Measurements from ENCODE around the gene ATOH8. TPM values are rescaled to one million over a fixed set of nuclear protein-coding genes. Genes with fewer than 3 reads are reported as not detected.

ATOH8 gene
- total and polyA plus RNA-seq, 10 of the 15 experiments (the other 5 are each of a cell fraction or from before 2014, with no cell fraction given), result 0.03 to 0.60 TPM; not detected in 8

DNA sequence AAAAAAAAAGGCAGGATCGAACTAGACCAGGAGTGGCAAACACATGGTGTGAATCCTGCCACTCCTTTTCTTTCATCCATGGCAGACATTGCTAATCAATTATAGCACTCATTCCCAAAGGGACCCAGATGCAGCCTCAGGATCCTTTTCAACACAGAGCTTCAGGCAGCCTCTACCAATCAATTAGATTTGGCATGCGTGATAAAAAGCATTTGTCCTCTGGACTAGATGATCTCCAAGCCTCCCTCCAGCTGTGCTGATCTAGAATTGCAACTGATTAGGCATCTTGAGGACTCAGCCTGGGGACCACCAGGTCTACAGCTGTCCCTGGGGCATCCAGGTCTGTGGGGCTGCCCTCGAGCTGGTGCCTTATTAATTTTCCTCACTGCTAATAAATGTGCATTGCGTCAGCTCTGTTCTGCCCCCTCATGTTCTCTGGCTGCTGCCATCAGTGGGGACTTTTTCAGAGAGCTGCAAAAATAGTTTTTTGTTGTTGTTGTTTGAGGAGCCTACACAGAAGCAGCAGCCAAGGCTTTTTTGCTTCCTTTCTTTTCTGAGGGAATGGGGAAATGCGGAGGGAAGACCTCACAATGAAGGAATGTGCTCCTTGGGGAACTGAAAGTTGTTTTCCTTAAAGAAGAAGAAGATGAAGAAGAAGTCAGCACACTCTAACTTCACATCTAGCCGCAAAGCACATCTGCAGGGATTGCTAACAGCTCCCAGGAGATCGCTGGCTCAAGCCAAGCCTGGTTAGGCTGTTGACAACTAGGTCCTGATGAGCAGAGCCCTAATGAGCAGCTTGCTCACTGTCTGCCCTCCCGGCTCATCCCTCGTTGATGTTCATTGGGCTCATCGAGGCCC, 8.8 kb upstream of the ATOH8 start (continued):
- TF ChIP-seq HSF1 (IDR thresholded peaks at IDR 0.05; ENCODE audit: low read depth, low read length), result no peak
- TF ChIP-seq BCL11A (IDR thresholded peaks at IDR 0.05; ENCODE audit: low read depth, low read length), result 0 out of 2 replicates have a peak, but pooled peaks have one; percentile 29
- no peak for TF ChIP-seq HDAC2 (IDR thresholded peaks at IDR 0.05)
- TF ChIP-seq ELK1 (IDR thresholded peaks at IDR 0.05; ENCODE audit: low read depth, low read length), result no peak
- TF ChIP-seq CBX5 (IDR thresholded peaks at IDR 0.05; ENCODE audit: low read depth), result no peak
- TF ChIP-seq ZNF622 (IDR thresholded peaks at IDR 0.05), result no peak
- no peak for TF ChIP-seq USF2 (IDR thresholded peaks at IDR 0.05; ENCODE audit: borderline replicate concordance, low read depth, low read length)
- TF ChIP-seq ATF3 (IDR thresholded peaks at IDR 0.05; ENCODE audit: borderline replicate concordance, extremely low read depth, low read depth, low read length), result no peak
- peak; percentile 57; the same call in 1 of the 2 replicates for TF ChIP-seq DPF2 (IDR thresholded peaks at IDR 0.05)
- peak; percentile 52 for TF ChIP-seq E4F1 (IDR thresholded peaks at IDR 0.05; ENCODE audit: borderline replicate concordance, partially characterized antibody)
- TF ChIP-seq RAD21 (IDR thresholded peaks at IDR 0.05; ENCODE audit: insufficient read depth, low read depth, low read length), result no peak
- TF ChIP-seq, protein P1, sequence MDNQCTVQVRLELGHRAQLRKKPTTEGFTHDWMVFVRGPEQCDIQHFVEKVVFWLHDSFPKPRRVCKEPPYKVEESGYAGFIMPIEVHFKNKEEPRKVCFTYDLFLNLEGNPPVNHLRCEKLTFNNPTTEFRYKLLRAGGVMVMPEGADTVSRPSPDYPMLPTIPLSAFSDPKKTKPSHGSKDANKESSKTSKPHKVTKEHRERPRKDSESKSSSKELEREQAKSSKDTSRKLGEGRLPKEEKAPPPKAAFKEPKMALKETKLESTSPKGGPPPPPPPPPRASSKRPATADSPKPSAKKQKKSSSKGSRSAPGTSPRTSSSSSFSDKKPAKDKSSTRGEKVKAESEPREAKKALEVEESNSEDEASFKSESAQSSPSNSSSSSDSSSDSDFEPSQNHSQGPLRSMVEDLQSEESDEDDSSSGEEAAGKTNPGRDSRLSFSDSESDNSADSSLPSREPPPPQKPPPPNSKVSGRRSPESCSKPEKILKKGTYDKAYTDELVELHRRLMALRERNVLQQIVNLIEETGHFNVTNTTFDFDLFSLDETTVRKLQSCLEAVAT (IDR thresholded peaks at IDR 0.05), result peak; percentile 51
- no peak for TF ChIP-seq MTA3 (IDR thresholded peaks at IDR 0.05; ENCODE audit: borderline replicate concordance, low read length)
- TF ChIP-seq FOS (IDR thresholded peaks at IDR 0.05; ENCODE audit: borderline replicate concordance, extremely low read depth, insufficient read length), result no peak
- TF ChIP-seq RELB (IDR thresholded peaks at IDR 0.05; ENCODE audit: low read depth), result peak; percentile 49; the same call in 1 of the 2 replicates
- TF ChIP-seq SRF (IDR thresholded peaks at IDR 0.05; ENCODE audit: low read depth in 2 of 2, low read length in 2 of 2), result no peak
- TF ChIP-seq CREB1 (IDR thresholded peaks at IDR 0.05; ENCODE audit: low read depth), result no peak
